MM.1S (cell line): ENCODE measurements around the gene PCDHA9.
A peak's percentile ranks its signal among the peaks of the same experiment; 100 is the strongest.
"Not testable (repeated sequence)": the region's sequence is repeated elsewhere in the genome, so short reads cannot be mapped to it uniquely, and the experiment has no call there.

Experiments used
- DNase-seq: peaks from one replicate; pipeline ENCODE4 v3.0.0-alpha.2; 2015
- H2AFZ ChIP-seq: fragments of 300-600 bp; sonication (generic); 2 replicates; pipeline ENCODE4 v1.6.0; 2016; ENCODE audit warnings: antibody characterized with exemption, low read length
- H3F3A ChIP-seq: fragments of 300-600 bp; sonication (generic); 2 replicates; pipeline ENCODE4 v1.6.1; 2016; ENCODE audit warnings: mild to moderate bottlenecking, antibody characterized with exemption, low read length, moderate library complexity, mixed read lengths; ENCODE audit not compliant: insufficient read depth
- H3K27ac ChIP-seq: fragments of 300-600 bp; sonication (generic); 2 replicates; pipeline ENCODE4 v1.5.1; 2016; ENCODE audit warnings: mild to moderate bottlenecking, low read length
- H3K27me3 ChIP-seq: fragments of 300-600 bp; sonication (generic); replicated peaks from 2 replicates; pipeline ENCODE4 v1.6.0; 2016; ENCODE audit warnings: low read length; ENCODE audit not compliant: insufficient read depth
- H3K36me3 ChIP-seq: fragments of 300-600 bp; sonication (generic); replicated peaks from 2 replicates; pipeline ENCODE4 v1.6.1; 2016; ENCODE audit warnings: mild to moderate bottlenecking, low read length, mixed read lengths; ENCODE audit not compliant: insufficient read depth
- H3K4me1 ChIP-seq: fragments of 300-600 bp; sonication (generic); 2 replicates; pipeline ENCODE4 v1.6.1; 2016; ENCODE audit warnings: low read length, mixed read lengths
- H3K4me2 ChIP-seq: fragments of 300-600 bp; sonication (generic); 2 replicates; pipeline ENCODE4 v1.6.0; 2016; ENCODE audit warnings: low read depth, low read length
- H3K4me3 ChIP-seq: fragments of 300-600 bp; sonication (generic); 2 replicates; pipeline ENCODE4 v1.5.1; 2016; ENCODE audit warnings: low read length, mixed read lengths
- H3K79me2 ChIP-seq: fragments of 300-600 bp; sonication (generic); 2 replicates; pipeline ENCODE4 v1.6.1; 2016; ENCODE audit warnings: mixed run types, low read length, mixed read lengths
- H3K9ac ChIP-seq: fragments of 300-600 bp; sonication (generic); 2 replicates; pipeline ENCODE4 v1.6.1; 2016; ENCODE audit warnings: low read length, mixed read lengths
- H3K9me2 ChIP-seq: fragments of 300-600 bp; sonication (generic); replicated peaks from 2 replicates; pipeline ENCODE4 v1.6.1; 2016; ENCODE audit warnings: mild to moderate bottlenecking, low read length, mixed read lengths; ENCODE audit not compliant: insufficient read depth
- H3K9me3 ChIP-seq: fragments of 300-600 bp; sonication (generic); replicated peaks from 2 replicates; pipeline ENCODE4 v1.6.1; 2016; ENCODE audit warnings: mild to moderate bottlenecking, low read length, mixed read lengths; ENCODE audit not compliant: insufficient read depth
- H4K20me1 ChIP-seq: fragments of 300-600 bp; sonication (generic); 2 replicates; pipeline ENCODE4 v1.6.1; 2016; ENCODE audit warnings: mild to moderate bottlenecking, low read length, moderate library complexity, mixed read lengths; ENCODE audit not compliant: insufficient read depth
- CTCF ChIP-seq: fragments of 300-600 bp; sonication (generic); IDR thresholded peaks from 2 replicates; pipeline ENCODE4 v1.5.1; 2016; ENCODE audit warnings: antibody characterized with exemption, low read length, mixed read lengths
- EZH2 ChIP-seq: fragments of 300-600 bp; sonication (generic); optimal IDR thresholded peaks from 2 replicates; pipeline ENCODE3; 2017; ENCODE audit warnings: low read depth, mild to moderate bottlenecking, antibody characterized with exemption, low read length, mixed read lengths
- EZH2phosphoT487 ChIP-seq: fragments of 300-600 bp; sonication (generic); IDR thresholded peaks from 2 replicates; pipeline ENCODE4 v1.6.1; 2018; ENCODE audit warnings: antibody characterized with exemption, low read length

Gene PCDHA9

DNA sequence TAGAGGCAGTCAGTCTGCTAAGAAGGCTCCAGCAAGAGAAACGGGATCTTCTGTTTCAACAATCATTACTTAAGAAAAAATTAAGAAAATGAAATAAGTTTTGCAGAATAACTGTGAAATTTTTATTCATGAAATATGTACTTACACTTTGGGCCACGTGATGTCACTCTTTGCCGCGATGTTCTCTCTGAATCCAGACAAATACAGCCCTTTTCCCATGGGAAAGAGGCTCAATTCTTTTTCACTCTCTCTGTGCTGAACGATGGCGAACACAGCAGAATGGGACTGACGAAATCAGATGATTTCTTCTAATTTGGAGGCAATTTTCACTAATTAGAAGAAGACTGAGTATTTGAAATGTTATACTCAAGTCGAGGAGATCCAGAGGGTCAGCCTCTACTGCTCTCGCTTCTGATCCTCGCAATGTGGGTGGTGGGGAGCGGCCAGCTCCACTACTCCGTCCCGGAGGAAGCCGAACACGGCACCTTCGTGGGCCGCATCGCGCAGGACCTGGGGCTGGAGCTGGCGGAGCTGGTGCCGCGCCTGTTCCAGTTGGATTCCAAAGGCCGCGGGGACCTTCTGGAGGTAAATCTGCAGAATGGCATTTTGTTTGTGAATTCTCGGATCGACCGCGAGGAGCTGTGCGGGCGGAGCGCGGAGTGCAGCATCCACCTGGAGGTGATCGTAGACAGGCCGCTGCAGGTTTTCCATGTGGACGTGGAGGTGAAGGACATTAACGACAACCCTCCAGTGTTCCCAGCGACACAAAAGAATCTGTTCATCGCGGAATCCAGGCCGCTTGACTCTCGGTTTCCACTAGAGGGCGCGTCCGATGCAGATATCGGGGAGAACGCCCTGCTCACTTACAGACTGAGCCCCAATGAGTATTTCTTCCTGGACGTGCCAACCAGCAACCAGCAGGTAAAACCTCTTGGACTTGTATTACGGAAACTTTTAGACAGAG is at the start of gene PCDHA9:
TSS of gene PCDHA9 (plus strand) at position 244 of the 964 bp plus-strand sequence. CDS start at position 358, 114 bp downstream.
- not testable (repeated sequence) for H3K79me2 ChIP-seq, H3F3A ChIP-seq, H3K9ac ChIP-seq, H3K9me2 ChIP-seq, H3K27me3 ChIP-seq, H3K9me3 ChIP-seq, H3K36me3 ChIP-seq, H3K4me3 ChIP-seq, DNase-seq, H4K20me1 ChIP-seq, H2AFZ ChIP-seq, H3K27ac ChIP-seq, H3K4me1 ChIP-seq, H3K4me2 ChIP-seq

DNA sequence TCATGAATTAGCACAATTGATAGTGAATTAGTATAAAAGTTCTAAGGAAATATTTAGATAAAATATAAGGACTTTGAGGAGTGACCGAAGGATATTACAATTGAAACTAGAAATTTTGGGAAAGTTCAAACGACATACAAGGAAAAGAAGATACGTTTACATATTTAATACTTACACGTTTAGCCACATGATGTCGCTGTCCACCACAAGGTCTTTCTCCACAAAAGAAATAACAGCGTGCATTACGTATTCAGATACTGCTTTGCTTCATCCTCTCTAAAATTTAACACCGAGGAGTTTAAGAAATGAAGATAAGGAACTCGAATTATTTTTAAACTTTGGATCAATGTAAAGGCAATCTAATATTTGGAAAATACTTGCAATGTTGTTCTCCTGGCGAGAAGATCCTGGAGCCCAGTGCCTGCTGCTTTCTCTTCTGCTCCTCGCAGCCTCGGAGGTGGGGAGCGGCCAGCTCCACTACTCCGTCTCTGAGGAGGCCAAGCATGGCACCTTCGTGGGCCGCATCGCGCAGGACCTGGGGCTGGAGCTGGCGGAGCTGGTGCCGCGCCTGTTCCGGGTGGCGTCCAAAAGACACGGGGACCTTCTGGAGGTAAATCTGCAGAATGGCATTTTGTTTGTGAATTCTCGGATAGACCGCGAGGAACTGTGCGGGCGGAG is 47.2 kb upstream of the PCDHA9 start, which contains the start of gene PCDHA3:
TSS of gene PCDHA3 (plus strand) at position 242 of the 678 bp plus-strand sequence.
- H3K27ac ChIP-seq = no peak within 1 kb of the TSS
- no peaks in the 10 kb centered on the region for H3K9me2 ChIP-seq
- no peak within 1 kb of the TSS for H3K4me3 ChIP-seq

GRCh38 chr5:140801494-140801841 is 46.7 kb upstream of the PCDHA9 start:
- Histone ChIP-seq H3K27me3 (no peaks in the 10 kb centered on the region), H3F3A (no peaks in the 10 kb centered on the region), H3K4me3 (no peak overlapping the region), H3K79me2 (no peaks in the 10 kb centered on the region), H3K9ac (no peak overlapping the region), H3K4me2 (no peak overlapping the region), H2AFZ (no peak overlapping the region), H3K9me3 (no peaks in the 10 kb centered on the region), H3K27ac (no peak overlapping the region), H4K20me1 (no peaks in the 10 kb centered on the region), H3K4me1 (no peaks in the 10 kb centered on the region), H3K9me2 (no peaks in the 10 kb centered on the region), H3K36me3 (no peaks in the 10 kb centered on the region)
- TF ChIP-seq EZH2phosphoT487 (no peak), EZH2 (no peak), CTCF (no peak)
- DNase-seq = no peak

More for the DNA sequence above, 47.2 kb upstream of the PCDHA9 start, which contains the start of gene PCDHA3:
- no peak for DNase-seq
- Histone ChIP-seq H3K36me3 (no peaks in the 10 kb centered on the region), H3K9ac (no peak within 1 kb of the TSS), H2AFZ (no peak within 1 kb of the TSS), H3F3A (no peaks in the 10 kb centered on the region), H4K20me1 (no peaks in the 10 kb centered on the region), H3K27me3 (no peaks in the 10 kb centered on the region), H3K79me2 (no peaks in the 10 kb centered on the region), H3K4me2 (no peak within 1 kb of the TSS), H3K9me3 (no peaks in the 10 kb centered on the region), H3K4me1 (no peaks in the 10 kb centered on the region)
- no peak for TF ChIP-seq EZH2phosphoT487
- peak; percentile 30 for TF ChIP-seq CTCF

GRCh38 chr5:140802381-140802780 is 45.8 kb upstream of the PCDHA9 start:
- H3K4me1 ChIP-seq, H3K9ac ChIP-seq, H3K79me2 ChIP-seq, H3K4me3 ChIP-seq, H3K9me2 ChIP-seq, H4K20me1 ChIP-seq, H3K36me3 ChIP-seq, H3K9me3 ChIP-seq, H3F3A ChIP-seq, H3K27ac ChIP-seq, H3K27me3 ChIP-seq, DNase-seq, H3K4me2 ChIP-seq, H2AFZ ChIP-seq: not testable (repeated sequence)
